ENCODE results near the gene HDAC10.

The HDAC10 gene, protein sequence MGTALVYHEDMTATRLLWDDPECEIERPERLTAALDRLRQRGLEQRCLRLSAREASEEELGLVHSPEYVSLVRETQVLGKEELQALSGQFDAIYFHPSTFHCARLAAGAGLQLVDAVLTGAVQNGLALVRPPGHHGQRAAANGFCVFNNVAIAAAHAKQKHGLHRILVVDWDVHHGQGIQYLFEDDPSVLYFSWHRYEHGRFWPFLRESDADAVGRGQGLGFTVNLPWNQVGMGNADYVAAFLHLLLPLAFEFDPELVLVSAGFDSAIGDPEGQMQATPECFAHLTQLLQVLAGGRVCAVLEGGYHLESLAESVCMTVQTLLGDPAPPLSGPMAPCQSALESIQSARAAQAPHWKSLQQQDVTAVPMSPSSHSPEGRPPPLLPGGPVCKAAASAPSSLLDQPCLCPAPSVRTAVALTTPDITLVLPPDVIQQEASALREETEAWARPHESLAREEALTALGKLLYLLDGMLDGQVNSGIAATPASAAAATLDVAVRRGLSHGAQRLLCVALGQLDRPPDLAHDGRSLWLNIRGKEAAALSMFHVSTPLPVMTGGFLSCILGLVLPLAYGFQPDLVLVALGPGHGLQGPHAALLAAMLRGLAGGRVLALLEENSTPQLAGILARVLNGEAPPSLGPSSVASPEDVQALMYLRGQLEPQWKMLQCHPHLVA

DNA sequence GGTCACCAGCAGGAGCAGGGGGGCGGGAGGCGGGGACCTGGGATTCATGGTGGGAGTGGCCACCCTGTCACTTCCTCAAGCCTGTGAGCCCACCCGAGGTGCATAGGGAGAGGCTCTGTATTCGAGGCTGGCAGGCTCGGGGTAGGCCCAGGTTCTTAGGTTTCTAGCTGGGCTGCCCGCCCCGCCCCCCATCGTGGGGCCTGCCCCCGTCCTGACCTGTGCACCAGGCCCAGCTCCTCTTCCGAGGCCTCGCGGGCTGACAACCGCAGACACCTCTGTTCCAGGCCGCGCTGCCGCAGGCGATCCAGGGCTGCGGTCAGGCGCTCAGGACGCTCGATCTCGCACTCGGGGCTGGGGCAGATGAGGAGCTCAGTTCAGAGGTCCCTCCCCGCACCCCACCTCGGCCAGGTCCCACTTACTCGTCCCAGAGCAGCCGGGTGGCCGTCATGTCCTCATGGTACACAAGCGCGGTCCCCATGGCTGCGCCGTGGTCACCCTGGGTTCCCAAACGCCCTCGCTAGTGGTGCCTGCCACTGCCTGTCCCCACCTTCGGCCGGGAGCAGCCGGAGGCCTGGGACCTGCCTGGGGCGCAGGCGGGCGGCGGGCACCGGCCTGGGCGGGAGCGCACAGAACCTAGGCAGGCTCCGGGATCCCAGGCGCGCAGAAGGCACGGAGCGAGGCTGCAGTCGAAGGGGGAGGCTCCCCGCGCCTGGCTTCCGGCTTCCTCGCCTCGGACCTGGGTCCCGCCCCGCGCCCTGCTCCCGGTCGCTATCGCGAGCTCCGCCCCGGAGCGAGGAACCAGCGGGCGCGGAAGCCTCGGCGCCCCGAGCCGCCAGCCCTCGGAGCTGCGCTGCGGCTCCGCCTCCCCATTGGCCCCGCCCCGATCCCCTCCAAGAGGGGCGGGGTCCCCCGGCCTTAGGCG lies at the start of gene HDAC10:
Gene HDAC10, minus strand, starts transcription at position 711 of the 922 bp plus-strand sequence. Its CDS starts 233 bp downstream, at position 478.
- peak; percentile 30 for DNase-seq

DNA sequence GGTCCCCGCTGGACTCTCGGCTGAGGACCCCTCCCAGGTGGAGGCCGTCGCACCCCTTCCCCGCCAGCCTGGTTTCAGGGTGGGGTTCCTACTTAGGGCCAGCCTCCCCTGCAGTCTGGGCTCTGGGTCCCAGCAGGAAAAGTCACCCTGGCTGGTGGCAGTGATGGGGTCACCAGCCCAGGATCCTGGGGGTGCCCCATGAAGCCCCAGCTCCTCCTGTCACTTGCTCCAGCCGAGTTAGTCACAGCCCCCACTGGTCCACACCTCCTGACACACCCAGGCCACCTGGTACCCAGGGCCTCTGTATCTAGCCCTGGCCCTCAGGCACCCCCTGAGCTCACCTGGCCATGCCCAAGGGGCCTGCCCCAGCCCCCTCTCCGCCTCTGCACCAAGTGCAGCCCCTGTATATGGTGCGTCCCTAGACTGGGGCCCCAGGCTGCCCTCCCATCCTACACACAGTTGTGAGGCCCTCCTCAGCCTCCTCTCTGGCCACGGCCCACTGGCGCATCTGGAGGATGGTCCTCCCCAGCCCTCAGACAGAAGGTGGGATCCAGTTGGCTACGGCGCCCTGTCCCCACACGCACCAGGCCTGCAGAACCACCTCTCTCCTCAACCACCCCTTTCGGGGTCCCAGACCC lies 49.7 kb upstream of the HDAC10 start:
- DNase-seq = no peak

GRCh38 chr22:50299785-50300619 lies 48.9 kb upstream of the HDAC10 start:
- no peak for DNase-seq

DNA sequence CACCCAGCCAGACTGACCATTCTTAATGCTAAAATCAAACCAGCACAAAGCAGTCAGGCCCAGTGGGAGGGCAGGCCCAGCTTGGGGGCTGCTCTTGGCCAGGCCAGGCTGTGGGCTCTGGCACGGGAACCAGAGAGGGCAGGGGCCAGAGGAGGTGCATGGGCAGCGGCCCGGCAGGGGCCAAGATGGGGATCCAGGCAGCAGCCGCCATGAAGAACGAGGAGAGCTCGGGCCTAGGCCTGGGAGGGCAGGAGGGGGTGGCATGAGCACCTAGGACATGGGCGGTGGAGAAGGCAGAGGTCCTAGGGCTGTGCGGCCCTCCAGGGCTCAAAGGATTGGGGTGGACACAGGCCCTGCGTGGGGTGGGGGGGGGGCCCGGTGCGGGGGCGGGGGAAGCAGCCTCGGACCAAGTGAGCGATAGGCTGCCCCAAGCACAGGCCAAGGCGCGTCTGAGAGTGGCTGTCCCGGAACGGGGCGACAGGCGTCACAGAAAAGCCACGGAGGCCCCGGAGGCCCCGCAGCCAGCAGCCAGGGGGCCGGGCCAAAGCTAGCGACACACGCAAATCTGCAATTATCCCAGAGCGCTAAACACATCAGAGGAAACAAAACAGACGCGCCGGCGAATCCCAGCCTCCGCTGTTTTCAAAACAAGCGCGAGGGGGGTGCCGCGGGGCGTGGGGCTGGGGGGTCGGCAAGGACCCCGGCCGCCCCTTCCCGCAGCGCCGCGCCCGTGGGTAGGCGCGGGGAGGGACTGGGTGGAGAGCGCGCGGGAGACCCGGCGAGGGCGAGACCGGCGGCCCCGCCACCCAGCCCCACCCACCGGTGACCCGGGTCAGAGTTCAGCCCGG lies 48.1 kb upstream of the HDAC10 start:
- no peak for DNase-seq

DNA sequence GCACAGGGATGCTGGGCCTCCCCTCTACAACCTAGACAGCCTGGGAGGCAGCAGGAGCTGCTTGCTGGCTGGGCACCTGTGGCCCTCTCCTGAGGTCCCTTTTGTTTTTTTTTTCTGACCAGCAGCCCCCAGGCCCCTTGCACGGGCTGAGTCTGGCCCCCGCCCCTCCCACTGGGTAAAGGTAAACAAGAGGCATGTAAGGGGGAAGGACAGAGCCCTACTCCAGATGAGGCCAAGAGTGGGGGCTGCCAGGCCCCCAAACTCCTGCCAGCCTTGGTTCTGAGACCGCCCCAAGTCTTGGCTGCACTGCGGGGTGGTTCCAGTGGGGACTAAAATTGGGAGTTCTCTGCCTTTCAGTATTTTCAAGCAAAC lies 47.2 kb upstream of the HDAC10 start:
- DNase-seq = no peak

DNA sequence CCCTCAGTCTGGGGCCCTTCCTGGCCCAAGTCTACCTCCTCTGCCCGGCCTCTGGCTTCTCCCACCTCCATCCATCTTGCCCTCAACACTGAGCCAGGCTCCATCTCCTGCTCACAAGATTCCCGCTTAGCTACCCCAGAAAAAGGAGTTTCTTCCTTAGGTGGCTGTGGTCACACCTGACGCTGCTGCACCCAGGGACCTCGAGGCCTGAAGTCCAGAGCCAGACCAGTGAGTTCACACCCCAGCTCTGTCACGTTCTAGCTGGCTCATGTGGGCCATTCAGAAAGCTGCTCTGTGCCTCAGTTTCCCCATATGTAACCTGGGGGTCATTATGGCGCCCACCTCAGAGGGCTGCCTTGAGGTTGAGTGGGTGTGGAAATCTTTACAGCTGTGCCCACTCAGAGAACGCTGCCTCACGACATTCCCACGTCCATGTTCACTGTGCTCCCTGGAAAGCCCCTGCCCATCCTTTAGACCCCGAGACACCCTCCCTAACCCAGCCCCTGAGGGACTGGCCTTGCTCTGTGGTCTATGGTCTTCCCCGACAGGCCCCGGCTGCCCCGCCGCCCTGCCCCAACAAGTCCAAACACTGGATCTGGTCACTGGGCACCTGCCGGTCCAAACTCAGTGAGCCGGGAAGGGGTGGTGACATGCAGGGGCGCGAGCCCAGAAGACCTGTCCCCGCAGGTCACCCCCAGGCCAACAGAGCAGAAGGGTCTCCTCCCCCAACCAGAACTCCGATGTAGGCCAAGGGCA lies 46.6 kb upstream of the HDAC10 start:
- DNase-seq = no peak

DNA sequence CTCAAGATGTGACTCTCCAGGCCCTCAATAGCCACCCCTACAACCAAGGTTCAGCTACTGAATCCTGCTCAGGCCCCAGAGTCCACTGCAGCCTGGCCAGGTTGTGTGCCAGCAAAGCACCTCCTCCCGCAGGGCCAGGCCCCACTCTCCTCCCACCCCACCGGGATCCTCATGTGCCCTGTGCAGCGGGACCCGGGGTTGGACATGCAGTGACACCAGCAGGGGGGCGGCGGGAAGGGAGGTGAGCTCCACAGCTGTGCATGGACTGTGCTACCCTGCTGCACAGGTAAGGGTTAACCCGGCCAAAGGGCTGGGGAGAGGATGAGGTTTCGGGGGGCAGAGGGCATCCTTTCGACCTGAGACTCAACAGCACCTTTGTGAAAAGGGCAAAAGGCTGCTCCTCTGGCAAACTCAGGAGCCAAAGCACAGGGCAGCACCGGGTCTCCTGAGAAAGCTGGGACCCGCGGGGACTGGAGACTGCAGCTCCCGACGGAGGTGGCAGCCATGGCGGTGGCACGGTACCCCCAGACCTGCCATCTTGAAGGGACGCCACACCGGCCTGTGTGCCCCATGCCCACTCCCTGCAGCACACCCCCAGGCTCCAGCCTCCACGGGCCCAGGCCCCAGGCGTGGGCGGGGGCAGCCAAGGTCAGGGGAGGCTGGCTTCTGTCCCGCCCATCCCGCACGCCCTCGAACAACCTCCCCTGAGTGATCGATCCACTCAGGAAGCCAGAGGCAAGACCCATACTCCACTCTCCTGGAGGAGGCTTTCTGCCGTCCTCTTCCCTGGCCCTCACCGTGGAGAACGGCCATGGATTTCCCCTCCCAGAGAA lies 45.8 kb upstream of the HDAC10 start:
- DNase-seq = no peak

DNA sequence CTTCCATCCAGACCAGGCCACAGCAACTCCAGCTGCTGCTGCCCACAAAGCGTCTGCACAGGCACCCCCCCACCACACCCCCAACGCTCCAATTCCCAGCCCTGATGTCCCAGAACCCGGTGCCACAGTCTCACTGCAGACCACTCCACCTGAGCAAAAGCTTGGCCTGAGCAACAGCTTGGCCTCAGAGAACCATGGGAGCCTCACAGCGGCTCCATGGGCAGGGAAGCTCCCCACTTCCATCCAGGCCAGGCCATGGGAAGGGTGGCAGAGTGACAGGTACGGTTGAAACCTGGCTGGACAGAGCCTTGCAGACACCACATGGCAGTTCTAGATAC lies 43.2 kb upstream of the HDAC10 start:
- DNase-seq = no peak

DNA sequence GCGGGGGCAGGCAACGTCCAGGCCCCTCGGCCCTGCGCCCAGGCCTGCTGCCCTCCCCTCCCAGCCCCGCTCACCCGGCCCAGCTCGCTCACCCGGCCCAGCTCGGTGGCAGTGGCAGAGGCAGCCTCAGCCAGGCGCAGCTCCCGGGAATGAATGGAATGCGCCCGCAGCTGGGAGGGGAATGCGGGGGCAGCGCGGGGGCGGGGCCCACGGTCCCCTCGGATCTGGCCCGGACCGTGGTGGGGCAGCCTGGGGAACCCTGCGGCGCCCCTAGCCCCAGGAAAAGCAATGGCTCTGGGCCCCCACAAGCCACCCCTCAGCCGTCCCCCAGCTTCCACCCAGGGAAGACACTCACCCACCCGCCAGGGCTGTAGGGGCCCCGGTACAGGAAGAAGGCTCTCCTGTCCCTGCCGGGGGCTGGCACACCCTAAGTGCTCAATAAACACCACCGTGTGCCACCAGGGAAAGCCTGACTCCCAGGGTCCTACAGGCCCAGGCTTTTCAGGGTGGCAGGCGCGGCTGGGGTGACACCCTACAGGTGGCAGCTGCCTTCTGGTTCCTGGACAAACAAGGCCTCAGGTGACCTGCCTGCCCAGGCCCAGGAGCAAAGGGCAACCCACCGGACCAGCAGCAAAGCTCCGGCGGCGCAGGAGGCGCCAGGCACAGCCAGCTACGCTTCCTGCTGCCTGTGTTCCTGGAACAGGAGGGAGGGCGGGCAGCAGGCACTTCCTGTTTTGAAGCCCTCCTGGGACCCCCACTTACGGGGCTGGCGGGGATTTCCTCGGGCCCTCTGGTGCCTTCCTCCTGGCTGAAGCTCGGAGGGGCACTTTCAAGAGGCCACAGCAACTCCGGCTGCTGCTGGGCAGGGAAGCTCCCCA lies 42.6 kb upstream of the HDAC10 start:
- DNase-seq = no peak

- no peak for DNase-seq
Observed at GRCh38 chr22:50292643-50293440, 41.8 kb upstream of the HDAC10 start.

DNA sequence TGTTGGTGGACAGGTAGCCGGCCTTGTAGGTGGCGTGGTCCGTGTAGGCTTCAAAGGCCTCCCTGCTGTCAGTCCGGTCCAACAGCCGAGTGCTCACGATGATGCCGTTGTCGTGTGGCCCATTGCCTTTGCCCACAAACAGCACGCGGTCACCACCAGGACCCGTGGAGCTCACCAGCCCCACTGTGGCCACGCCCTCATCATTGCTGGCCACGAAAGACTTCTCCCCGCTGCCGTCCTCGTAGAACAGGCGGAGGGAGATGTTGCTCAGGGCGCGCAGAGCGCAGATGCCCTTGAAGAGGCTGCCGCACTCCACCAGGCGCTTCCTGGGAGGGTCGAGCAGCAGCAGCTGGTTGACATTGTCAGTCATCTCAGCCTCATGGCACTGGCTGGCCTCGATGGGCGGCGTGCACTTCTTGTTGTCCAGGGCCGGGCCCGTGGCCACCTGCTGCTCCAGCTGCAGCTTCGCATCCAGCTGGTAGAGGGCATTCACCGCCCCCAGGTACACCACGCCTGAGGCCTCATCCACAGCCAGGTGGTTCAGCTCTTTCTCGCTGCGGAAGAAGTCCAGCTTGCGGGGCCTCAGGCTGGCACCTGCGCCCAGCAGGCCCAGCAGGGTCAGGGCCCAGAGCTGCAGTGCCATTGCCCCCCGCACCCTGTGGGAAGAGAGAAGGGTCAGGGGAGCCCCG lies 39.0 kb upstream of the HDAC10 start:
- no peak for DNase-seq

DNA sequence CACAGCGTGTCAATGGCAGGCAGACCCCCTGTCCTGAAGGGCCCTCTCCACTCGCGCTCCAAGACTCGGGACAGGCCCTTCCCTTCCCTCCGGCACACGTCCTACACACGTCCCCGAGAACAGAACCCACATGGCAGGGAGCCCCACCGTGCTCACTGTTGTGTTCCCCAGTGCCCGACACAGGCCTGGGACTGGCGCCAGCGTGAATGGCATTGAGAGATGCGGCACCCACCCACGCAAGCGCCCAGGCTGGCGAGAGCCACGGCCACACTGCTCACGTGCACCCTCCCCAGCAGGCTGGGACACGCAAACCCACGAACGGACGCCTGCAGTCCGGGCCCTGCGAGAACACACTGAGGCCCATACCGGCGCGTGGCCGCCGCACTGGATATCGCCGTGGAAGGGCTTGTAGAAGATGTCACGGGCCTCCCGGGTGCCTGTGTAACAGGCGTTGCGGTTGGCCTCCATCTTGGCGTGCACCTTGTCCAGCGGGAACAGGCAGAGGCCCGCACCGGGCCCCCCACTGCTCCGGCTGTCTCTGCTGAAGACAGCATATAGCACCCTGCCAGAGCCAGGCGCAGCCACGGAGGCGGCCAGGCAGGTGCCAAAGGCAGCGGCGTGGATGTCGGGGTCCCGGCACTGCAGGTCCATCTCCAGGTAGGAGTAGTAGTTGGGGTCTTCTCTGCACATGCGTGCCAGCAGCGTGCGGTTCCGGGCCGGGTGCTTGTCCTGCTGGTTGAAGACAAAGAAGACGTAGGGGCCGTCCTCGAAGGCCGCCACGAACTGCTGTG lies 38.3 kb upstream of the HDAC10 start:
- no peak for DNase-seq

GRCh38 chr22:50287731-50288130 lies 36.7 kb upstream of the HDAC10 start:
- no peak for DNase-seq

DNA sequence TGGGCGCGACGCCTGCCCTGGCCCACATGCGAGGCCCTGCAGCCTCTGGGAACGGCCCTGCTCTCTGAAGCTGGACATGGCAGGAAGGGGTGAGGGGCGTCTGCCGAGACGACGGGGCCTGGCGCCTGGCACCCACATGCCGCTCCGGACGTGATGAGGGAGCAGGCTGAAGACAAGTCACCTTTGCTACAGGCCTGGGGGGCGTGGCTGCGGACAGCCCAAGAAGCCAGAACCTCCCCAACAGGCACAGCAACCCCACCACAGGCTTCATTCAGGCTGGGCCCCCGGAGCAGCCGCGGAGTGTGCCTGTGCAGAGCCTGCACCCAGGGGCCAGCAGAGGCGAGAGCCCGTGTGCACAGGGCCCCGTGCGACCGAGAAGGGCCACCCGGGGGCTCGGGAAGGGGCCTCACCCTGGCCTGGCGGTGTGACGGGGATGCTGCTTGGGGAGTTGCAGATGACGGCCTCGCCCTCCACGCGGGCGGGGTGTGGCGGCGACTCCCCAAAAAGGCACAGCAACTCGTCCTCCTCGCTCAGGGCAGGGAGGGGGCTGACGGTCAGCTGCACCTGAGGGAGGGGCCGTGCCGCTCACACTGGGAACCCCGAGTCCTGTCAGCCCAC lies 35.7 kb upstream of the HDAC10 start:
- no peak for DNase-seq

- no peak for DNase-seq
Observed at GRCh38 chr22:50286275-50286674, 35.2 kb upstream of the HDAC10 start.

Data from NCI-H2029 (cell line).